Left lung (tissue), 14 donors: ENCODE measurements around the gene RBM46. TPM values are rescaled to one million over a fixed set of nuclear protein-coding genes. Genes with fewer than 3 reads are reported as not detected.

Experiments used
- ATAC-seq: fragments of 200-7000 bp; cut with Tn5 transposase; one replicate; pipeline ENCODE4 v1.9.1; 2020; ENCODE audit warnings: moderate library complexity
- DNase-seq, 4 donors: peaks; one replicate each; pipeline ENCODE4 v3.0.0-alpha.2; 2013 to 2020
- H3K27ac ChIP-seq, 2 donors: fragments of 200-600 bp; sonication (generic) in 1 of 2; one replicate each; pipeline versions ENCODE4 v1.5.0 to v1.8.0; 2020 to 2021
- H3K27me3 ChIP-seq, 2 donors: fragments of 200-600 bp; sonication (generic) in 1 of 2; one replicate each; pipeline versions ENCODE4 v1.5.0 to v1.8.0; 2020 to 2021
- H3K36me3 ChIP-seq, 2 donors: fragments of 200-600 bp; sonication (generic) in 1 of 2; one replicate each; pipeline versions ENCODE4 v1.5.0 to v1.8.0; 2020 to 2021
- H3K4me1 ChIP-seq, 2 donors: fragments of 200-600 bp; one replicate each; pipeline ENCODE4 v1.8.0; 2021
- H3K4me3 ChIP-seq, 2 donors: fragments of 200-600 bp; sonication (generic) in 1 of 2; one replicate each; pipeline versions ENCODE4 v1.5.0 to v1.8.0; 2020 to 2021; ENCODE audit warnings: mild to moderate bottlenecking in 1 of 2
- H3K9me3 ChIP-seq, 2 donors: fragments of 200-600 bp; sonication (generic) in 1 of 2; one replicate each; pipeline versions ENCODE4 v1.5.0 to v1.8.0; 2020 to 2021
- CTCF ChIP-seq, 2 donors: fragments of 200-600 bp; sonication (generic) in 1 of 2; IDR thresholded peaks; one replicate each; pipeline versions ENCODE4 v1.5.0 to v1.8.0; 2021; ENCODE audit warnings: antibody characterized with exemption in 2 of 2
- intact Hi-C, 2 donors: fragments of 100-400 bp; cut with DNase I; formaldehyde crosslinking; loops; one replicate each; pipeline versions ENCODE4 v1.11.2 to v1.14.2; 2022
- long read RNA-seq, 12 donors: library from polyadenylated mRNA in 2 of 12; unstranded in 2 of 12; transcript quantifications; one replicate each; pipeline ENCODE4 v2.0.0 and lab custom pipeline, GENCODE V29; 2019 to 2026
- polyA plus RNA-seq, 6 donors: library from polyadenylated mRNA; unstranded; fragments of 120-200 nt; gene quantifications; one replicate each; pipeline ENCODE4 v1.2.1, GENCODE V29; 2013; ENCODE audit not compliant: insufficient read length in 6 of 6
- total RNA-seq, 2 donors: library from RNA; stranded (reverse); fragmentation: NEBNext Ultra II Directional; extraction: Animal tissue kit (Norgen Biotek cat#: 25700); gene quantifications; one replicate each; pipeline ENCODE4 v1.2.1, GENCODE V29; 2021
- donor health status: DM: no; HTN: yes; CAD: no.
- donor health status: DM: no; HTN: no; CAD: no.

Gene RBM46
- total RNA-seq (not detected), polyA plus RNA-seq (under 1 TPM in 2 of 6 donors, not detected in 4; 0.06 TPM)
- long read RNA-seq, donor 1 = 0 reads
- long read RNA-seq, donor 2 = 0 reads
- long read RNA-seq, donor 3 = 0 reads
- long read RNA-seq, donor 4 = 0 reads
- long read RNA-seq, donor 5 = 0 reads
- long read RNA-seq, donor 6 = 0 reads
- long read RNA-seq, donor 7 = 0 reads
- long read RNA-seq, donor 8 = 0 reads
- long read RNA-seq, donor 9 = 0 reads
- long read RNA-seq, donor 10 = 0 reads
- long read RNA-seq, donor 11 = 0 reads
- long read RNA-seq, donor 12 = 0 reads

DNA sequence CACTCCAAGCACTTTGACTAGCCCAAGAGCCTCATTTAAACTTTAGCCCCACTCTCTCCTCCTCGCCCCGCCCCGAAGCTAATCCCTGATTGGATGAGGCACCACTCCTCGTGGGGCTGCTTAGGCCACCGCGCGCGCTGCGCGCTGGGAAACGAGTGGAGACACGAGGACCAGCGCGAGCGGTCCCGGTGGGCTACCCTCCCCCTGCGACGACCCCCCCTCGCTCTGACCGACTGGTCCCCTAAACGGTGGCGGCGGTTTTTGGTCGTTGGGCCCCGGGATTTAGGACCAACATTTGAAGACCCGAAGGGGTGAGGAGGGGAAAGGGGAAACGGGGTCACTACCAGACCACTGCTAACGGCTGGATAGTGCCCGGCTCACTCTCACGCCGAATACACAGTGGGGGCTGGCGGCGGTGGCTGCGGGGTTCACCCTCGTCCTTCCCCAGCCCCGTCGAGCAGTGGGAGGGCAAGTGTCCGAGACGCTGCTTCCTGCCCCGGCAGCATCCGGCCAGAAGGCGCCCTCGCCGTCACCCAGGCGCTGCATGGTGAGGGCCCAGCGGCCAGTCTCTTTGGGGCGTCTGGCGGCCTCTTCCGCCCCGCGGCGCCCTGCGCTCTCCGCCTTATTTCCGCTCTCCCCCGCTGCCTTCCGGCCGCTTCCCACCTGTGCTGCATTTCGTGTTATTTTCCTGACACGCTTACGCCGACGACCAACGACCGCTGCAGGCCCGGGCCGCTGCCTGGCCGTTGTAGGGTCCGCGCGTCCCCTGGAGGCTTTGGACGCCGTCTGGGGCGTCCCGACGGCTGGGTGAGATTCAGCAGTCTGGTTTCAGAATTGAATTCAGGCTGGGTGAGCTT, at the start of gene RBM46:
Gene RBM46 (plus strand): TSS at position 147 of the 857 bp plus-strand sequence. CDS start 15,481 bp downstream, outside the sequence.
- Histone ChIP-seq H3K9me3 (no peaks in the 10 kb centered on the region), H3K4me3 (no peak within 1 kb of the TSS), H3K27ac (no peak within 1 kb of the TSS), H3K4me1 (no peaks in the 10 kb centered on the region), H3K36me3 (no peaks in the 10 kb centered on the region), H3K27me3 (peaks cover 4 to 29% of the 10 kb centered on the region in 2 donors)
- peak in 1 of 4 donors; percentile 75 for DNase-seq
- intact Hi-C loops = no loop called here
- TF ChIP-seq CTCF (IDR thresholded peaks at IDR 0.05) = no peak
- ATAC-seq = no peak

DNA sequence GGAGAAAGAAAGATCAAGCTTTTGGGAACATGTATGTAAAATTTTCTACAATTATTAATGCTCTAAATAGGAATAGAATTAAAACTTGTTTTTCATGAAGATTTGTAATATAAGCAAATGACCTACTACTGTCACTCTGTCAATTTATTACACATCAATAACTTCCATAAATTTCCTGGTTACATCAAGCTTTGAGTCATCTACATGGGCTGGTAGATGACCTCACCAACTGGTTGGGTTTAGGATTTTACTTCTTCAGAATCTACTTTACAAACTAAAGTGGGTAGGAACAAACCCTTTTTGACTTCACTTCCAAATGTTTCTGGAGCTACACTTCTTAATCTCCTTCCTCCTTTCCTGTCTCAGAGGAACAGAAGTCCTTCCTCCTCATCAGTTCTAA, 49.3 kb upstream of the RBM46 start:
- intact Hi-C loops = no loop called here
- ATAC-seq (no peak), DNase-seq (no peak)
- H3K4me1 ChIP-seq = no peaks in the 10 kb centered on the region
- H3K36me3 ChIP-seq = no peaks in the 10 kb centered on the region
- no peak overlapping the region for H3K4me3 ChIP-seq
- H3K27ac ChIP-seq = no peak overlapping the region
- no peaks in the 10 kb centered on the region for H3K9me3 ChIP-seq
- TF ChIP-seq CTCF (IDR thresholded peaks at IDR 0.05) = no peak
- H3K27me3 ChIP-seq = no peaks in the 10 kb centered on the region

DNA sequence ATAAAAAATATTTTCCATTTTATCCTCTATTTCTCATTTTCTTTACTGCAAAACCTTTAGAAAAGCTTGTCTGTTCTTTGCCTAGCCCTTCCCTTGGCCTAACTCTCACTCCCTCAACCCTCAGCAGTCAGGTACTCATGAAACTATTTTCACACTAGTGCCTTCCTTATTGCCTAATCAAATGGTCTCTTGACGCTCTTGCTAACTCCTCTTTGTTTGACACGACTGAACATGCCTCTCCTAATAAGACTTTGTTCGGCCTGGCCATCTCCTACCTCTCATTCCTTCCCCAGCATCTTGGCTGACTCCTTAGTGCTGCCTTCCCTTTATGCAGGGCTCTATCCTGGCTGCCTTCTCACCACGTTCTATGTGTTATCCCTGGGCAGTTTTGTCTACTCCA, 48.4 kb upstream of the RBM46 start:
- Histone ChIP-seq H3K4me1 (no peaks in the 10 kb centered on the region), H3K27me3 (no peaks in the 10 kb centered on the region), H3K36me3 (no peaks in the 10 kb centered on the region), H3K4me3 (no peak overlapping the region), H3K27ac (no peak overlapping the region), H3K9me3 (no peaks in the 10 kb centered on the region)
- no peak for DNase-seq
- ATAC-seq = peak; percentile 90
- TF ChIP-seq CTCF (IDR thresholded peaks at IDR 0.05) = no peak
- intact Hi-C loops = no loop called here

- no peak for TF ChIP-seq CTCF (IDR thresholded peaks at IDR 0.05)
- Histone ChIP-seq H3K36me3 (no peaks in the 10 kb centered on the region), H3K4me3 (no peak overlapping the region), H3K9me3 (no peaks in the 10 kb centered on the region), H3K27me3 (peaks cover 8 to 27% of the 10 kb centered on the region in 2 donors), H3K4me1 (no peaks in the 10 kb centered on the region), H3K27ac (no peak overlapping the region)
- DNase-seq = peak in 1 of 4 donors; percentile 28
- intact Hi-C loops = no loop called here
- ATAC-seq = peak; percentile 86
These were observed 44.3 kb upstream of the RBM46 start for GRCh38 chr4:154736770-154737169.

GRCh38 chr4:154738426-154738825, 42.6 kb upstream of the RBM46 start:
- intact Hi-C loops = no loop called here
- no peaks in the 10 kb centered on the region for H3K36me3 ChIP-seq
- ATAC-seq (no peak), DNase-seq (no peak)
- H3K27ac ChIP-seq = no peak overlapping the region
- no peaks in the 10 kb centered on the region for H3K9me3 ChIP-seq
- no peak for TF ChIP-seq CTCF (IDR thresholded peaks at IDR 0.05)
- peaks cover 25 to 44% of the 10 kb centered on the region in 2 donors for H3K27me3 ChIP-seq
- H3K4me3 ChIP-seq = no peak overlapping the region
- peaks cover 11 to 12% of the 10 kb centered on the region in 2 donors for H3K4me1 ChIP-seq
